Lower lobe of right lung (tissue), 2 donors: ENCODE results near the gene FAM168B. TPM values are rescaled to one million over a fixed set of nuclear protein-coding genes. Genes with fewer than 3 reads are reported as not detected.
A peak's percentile ranks its signal among the peaks of the same experiment; 100 is the strongest.

Experiments
- ATAC-seq, 2 donors: fragments of 200-7000 bp; cut with Tn5 transposase; one replicate each; pipeline ENCODE4 v1.9.1; 2020 to 2022; ENCODE audit warnings: mild to moderate bottlenecking in 2 of 2, moderate library complexity in 2 of 2
- DNase-seq: peaks from one replicate; pipeline ENCODE4 v3.0.0-alpha.2; 2020
- H3K27ac ChIP-seq: fragments of 200-600 bp; one replicate; pipeline ENCODE4 v1.8.0; 2022
- H3K27me3 ChIP-seq: fragments of 200-600 bp; one replicate; pipeline ENCODE4 v1.8.0; 2022; ENCODE audit warnings: low read depth
- H3K36me3 ChIP-seq: fragments of 200-600 bp; one replicate; pipeline ENCODE4 v1.8.0; 2022; ENCODE audit warnings: mild to moderate bottlenecking
- H3K4me1 ChIP-seq: fragments of 200-600 bp; one replicate; pipeline ENCODE4 v1.8.0; 2022
- H3K4me3 ChIP-seq: fragments of 200-600 bp; one replicate; pipeline ENCODE4 v1.8.0; 2022; ENCODE audit warnings: mild to moderate bottlenecking
- H3K9me3 ChIP-seq: fragments of 200-600 bp; one replicate; pipeline ENCODE4 v1.8.0; 2022
- CTCF ChIP-seq: fragments of 200-600 bp; IDR thresholded peaks from one replicate; pipeline ENCODE4 v1.8.0; 2022; ENCODE audit warnings: antibody characterized with exemption, mild to moderate bottlenecking
- intact Hi-C: fragments of 100-400 bp; cut with DNase I; formaldehyde crosslinking; loops from one replicate; pipeline ENCODE4 v1.11.0; 2022
- total RNA-seq: library from RNA; stranded (reverse); fragmentation: NEBNext Ultra II Directional; extraction: Animal tissue kit (Norgen Biotek cat#: 25700); gene quantifications from one replicate; pipeline ENCODE4 v1.2.1, GENCODE V29; 2021
- donor health status: DM: no; HTN: yes; CAD: no; lungs with severe emphysema.

FAM168B gene
- total RNA-seq, 1 donor from 2014 or later: 74.1 TPM

GRCh38 chr2:131038258-131039100 is 54.8 kb downstream of the FAM168B start:
- Histone ChIP-seq H3K27ac (no peak overlapping the region), H3K4me1 (no peaks in the 10 kb centered on the region), H3K36me3 (no peaks in the 10 kb centered on the region), H3K9me3 (no peaks in the 10 kb centered on the region), H3K4me3 (no peak overlapping the region), H3K27me3 (peaks cover 37% of the 10 kb centered on the region)
- TF ChIP-seq CTCF: no peak
- ATAC-seq (no peak), DNase-seq (peak; percentile 26)
- intact Hi-C loops: no loop called here

- Histone ChIP-seq H3K9me3 (no peaks in the 10 kb centered on the region), H3K4me3 (no peak overlapping the region), H3K27ac (no peak overlapping the region), H3K27me3 (peaks cover 37% of the 10 kb centered on the region), H3K4me1 (no peaks in the 10 kb centered on the region), H3K36me3 (no peaks in the 10 kb centered on the region)
- no peak for TF ChIP-seq CTCF
- DNase-seq: no peak
- intact Hi-C loops: no loop called here
- ATAC-seq: peak in 1 of 2 donors; percentile 11
Observed at GRCh38 chr2:131037398-131038257, 55.6 kb downstream of the FAM168B start.

- H3K27me3 ChIP-seq: peaks cover 37% of the 10 kb centered on the region
- DNase-seq: no peak
Observed at GRCh38 chr2:131036696-131037397, 56.4 kb downstream of the FAM168B start.

DNA sequence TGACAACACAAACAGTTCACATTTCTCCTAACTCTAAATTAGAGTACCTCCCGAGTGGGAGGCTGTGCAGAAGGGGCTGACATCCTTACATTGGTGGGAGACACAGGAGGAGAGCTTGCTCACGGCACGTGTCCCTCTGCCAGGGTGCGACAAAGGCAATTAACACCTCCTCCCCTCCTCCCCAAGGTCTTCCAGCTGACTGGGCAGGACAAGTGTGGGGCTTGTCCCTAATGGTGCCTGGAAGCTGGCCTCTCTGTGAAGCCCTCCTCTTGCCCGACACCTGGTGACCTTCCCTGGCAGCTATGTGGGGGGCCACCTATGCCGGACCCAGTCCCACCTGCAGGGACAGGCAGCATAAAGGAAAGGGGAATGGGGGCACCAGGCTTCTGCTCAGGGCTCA is 57.0 kb downstream of the FAM168B start:
- TF ChIP-seq CTCF: no peak
- Histone ChIP-seq H3K9me3 (no peaks in the 10 kb centered on the region), H3K4me1 (no peaks in the 10 kb centered on the region), H3K36me3 (no peaks in the 10 kb centered on the region), H3K27ac (no peak overlapping the region), H3K4me3 (no peak overlapping the region), H3K27me3 (peaks cover 36% of the 10 kb centered on the region)
- intact Hi-C loops: no loop called here
- ATAC-seq: no peak
- no peak for DNase-seq

More at GRCh38 chr2:131036696-131037397, 56.4 kb downstream of the FAM168B start:
- Histone ChIP-seq H3K36me3 (no peaks in the 10 kb centered on the region), H3K9me3 (no peaks in the 10 kb centered on the region), H3K27ac (no peak overlapping the region), H3K4me3 (no peak overlapping the region), H3K4me1 (no peaks in the 10 kb centered on the region)
- ATAC-seq: no peak
- no peak for TF ChIP-seq CTCF
- intact Hi-C loops: no loop called here

DNA sequence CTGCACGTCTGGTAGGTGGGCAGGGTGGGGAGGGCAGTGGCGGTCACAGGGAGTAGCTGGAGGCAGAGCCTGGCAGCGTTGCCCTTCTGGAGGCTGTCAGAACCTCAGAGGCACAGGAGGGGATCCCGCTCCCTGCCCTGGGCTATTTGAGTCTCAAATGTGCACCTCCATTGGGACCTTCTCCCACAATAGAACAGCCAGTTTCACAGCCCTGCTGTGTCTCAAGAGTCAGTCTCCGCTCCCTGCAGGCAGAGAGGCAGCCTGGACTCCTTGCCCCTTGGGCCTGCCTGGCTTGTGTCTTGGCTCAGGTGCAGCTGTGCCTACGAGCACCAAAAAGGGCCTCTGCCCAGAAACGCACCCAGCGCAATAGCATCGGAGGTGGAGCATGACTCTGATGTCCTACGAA is 57.4 kb downstream of the FAM168B start:
- intact Hi-C loops: no loop called here
- TF ChIP-seq CTCF: no peak
- H3K4me3 ChIP-seq: peak overlapping the region; percentile 42
- no peaks in the 10 kb centered on the region for H3K4me1 ChIP-seq
- H3K27ac ChIP-seq: no peak overlapping the region
- DNase-seq (no peak), ATAC-seq (no peak)
- H3K9me3 ChIP-seq: no peaks in the 10 kb centered on the region
- no peaks in the 10 kb centered on the region for H3K36me3 ChIP-seq
- H3K27me3 ChIP-seq: peaks cover 34% of the 10 kb centered on the region
